Measurements from ENCODE around the gene TAP1. TPM values are rescaled to one million over a fixed set of nuclear protein-coding genes. Genes with fewer than 3 reads are reported as not detected.

The TAP1 gene
- total and polyA plus RNA-seq, 10 of the 15 experiments (the other 5 are each of a cell fraction or from before 2014, with no cell fraction given) = 33.4 to 249 (median 169) TPM

DNA sequence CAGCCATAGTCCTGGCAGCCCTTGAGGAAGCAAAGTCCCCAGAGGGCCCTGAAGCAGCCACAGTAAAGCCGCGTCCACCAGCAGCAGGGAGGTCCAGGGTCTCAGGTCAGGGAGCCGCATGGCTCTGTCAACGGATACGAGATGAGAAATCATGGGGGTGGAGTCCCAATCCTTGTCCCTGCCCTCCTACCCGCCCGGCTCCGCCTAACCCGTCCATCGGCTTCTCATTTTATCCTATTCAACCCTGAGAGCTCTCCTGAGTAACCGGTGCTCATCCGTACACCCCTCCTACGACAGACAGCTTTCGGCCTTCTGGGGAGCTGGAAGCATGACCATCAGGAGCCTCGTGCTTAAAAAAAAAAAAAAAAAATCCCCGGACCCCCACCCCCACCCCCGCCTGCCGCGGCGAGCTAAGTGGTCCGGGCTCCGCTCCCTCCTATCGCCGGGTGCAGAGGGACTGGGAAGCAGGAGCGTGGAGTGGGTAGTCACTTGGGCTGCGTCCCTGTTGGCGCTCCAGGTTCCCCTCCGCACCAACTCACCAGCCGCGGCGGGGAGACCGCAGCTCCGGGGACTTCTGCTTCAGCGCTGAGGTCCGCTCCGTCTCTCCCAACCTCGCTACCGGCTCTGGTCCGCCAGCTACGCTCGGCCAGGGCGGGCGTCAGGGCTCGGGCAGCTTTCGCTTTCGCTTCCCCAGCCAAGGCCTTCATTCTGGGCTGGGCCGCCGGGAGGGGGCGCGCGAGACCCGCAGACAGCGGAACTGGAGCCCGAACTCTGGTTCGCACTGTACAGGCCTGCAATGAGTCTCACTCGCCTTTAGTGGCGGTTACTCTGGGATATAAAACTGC is 15.2 kb downstream of the TAP1 start, which contains the start of gene TAP2 (continued):
- TF ChIP-seq, protein P1, sequence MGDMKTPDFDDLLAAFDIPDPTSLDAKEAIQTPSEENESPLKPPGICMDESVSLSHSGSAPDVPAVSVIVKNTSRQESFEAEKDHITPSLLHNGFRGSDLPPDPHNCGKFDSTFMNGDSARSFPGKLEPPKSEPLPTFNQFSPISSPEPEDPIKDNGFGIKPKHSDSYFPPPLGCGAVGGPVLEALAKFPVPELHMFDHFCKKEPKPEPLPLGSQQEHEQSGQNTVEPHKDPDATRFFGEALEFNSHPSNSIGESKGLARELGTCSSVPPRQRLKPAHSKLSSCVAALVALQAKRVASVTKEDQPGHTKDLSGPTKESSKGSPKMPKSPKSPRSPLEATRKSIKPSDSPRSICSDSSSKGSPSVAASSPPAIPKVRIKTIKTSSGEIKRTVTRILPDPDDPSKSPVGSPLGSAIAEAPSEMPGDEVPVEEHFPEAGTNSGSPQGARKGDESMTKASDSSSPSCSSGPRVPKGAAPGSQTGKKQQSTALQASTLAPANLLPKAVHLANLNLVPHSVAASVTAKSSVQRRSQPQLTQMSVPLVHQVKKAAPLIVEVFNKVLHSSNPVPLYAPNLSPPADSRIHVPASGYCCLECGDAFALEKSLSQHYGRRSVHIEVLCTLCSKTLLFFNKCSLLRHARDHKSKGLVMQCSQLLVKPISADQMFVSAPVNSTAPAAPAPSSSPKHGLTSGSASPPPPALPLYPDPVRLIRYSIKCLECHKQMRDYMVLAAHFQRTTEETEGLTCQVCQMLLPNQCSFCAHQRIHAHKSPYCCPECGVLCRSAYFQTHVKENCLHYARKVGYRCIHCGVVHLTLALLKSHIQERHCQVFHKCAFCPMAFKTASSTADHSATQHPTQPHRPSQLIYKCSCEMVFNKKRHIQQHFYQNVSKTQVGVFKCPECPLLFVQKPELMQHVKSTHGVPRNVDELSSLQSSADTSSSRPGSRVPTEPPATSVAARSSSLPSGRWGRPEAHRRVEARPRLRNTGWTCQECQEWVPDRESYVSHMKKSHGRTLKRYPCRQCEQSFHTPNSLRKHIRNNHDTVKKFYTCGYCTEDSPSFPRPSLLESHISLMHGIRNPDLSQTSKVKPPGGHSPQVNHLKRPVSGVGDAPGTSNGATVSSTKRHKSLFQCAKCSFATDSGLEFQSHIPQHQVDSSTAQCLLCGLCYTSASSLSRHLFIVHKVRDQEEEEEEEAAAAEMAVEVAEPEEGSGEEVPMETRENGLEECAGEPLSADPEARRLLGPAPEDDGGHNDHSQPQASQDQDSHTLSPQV (IDR thresholded peaks at IDR 0.05) = peak; percentile 78; the same call in 1 of the 2 replicates
- TF ChIP-seq KAT2A (conservative IDR thresholded peaks at IDR 0.05; ENCODE audit: control insufficient read depth, low read depth, low read length) (no peak), SREBF2 (IDR thresholded peaks at IDR 0.05; ENCODE audit: low read length) (no peak), RBBP5 (conservative IDR thresholded peaks at IDR 0.05) (0 out of 2 replicates have a peak, but pooled peaks have one; percentile 38)

DNA sequence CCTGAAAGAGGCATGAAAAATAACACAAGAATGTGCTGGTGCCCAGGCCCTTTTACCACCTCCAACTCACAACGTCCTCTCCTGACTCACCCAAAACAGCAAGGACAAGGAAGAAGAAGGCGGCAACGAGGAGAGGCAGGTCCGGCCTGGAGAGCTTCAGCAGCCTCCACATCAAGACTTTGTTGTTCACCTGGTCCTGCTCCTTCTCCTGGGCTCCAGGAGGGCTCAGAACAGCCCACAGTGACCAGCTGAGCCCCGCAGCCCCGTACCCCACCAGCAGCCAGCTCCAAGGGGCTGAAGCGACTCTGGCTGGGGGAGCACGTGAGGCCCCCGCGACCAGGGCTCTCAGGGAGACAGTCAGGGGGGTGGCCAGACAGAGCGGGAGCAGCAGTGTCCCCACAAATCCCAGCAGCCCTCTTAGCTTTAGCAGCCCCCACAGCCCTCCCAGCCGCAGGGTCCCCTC is 15.8 kb downstream of the TAP1 start:
- ChIA-PET SMC1A (ENCODE audit: uncharacterized antibody, unreplicated experiment) (interaction anchor here (0.7 to 6.8 kb wide), 15 partner anchors 9 to 424 kb away, joined by 3 to 226 read pairs (median 11); partner anchors contain the start of genes HLA-DMA, HLA-DOB, PSMB9 and TAP1), POLR2A (interaction anchor here (0.6 to 10.5 kb wide), 22 partner anchors 9 to 661 kb away, joined by 3 to 357 read pairs (median 4); partner anchors contain the start of genes HLA-DMA, HLA-DMB, HLA-DPB1 and PSMB9), RAD21 (ENCODE audit: unreplicated experiment) (interaction anchor here (0.7 to 10.5 kb wide), 27 partner anchors 10 to 376 kb away, joined by 3 to 269 read pairs (median 9); partner anchors contain the start of genes HLA-DMA, HLA-DMB, PSMB9 and TAP1), CTCF (interaction anchor here (0.8 to 10.7 kb wide), 42 partner anchors 11 to 592 kb away, joined by 3 to 311 read pairs (median 7); partner anchors contain the start of genes HLA-DMA, PSMB9 and TAP1)
- no peaks in the 10 kb centered on the region for H4K20me1 ChIP-seq (ENCODE audit: control insufficient read depth, insufficient read depth)
- no TSS peak for BruUV-seq (replicated peaks)
- DNase-seq (ENCODE audit: low read depth, low spot score) (no peak), ATAC-seq (no peak; the same call in 1 of the 3 replicates), FAIRE-seq (no peak)
- peaks cover 58% of the 10 kb centered on the region for H3K4me1 ChIP-seq (ENCODE audit: control insufficient read depth, insufficient read depth, low read length)
- peak overlapping the region; percentile 63 for H2AFZ ChIP-seq (ENCODE audit: control insufficient read depth, low read depth, low read length)
- 2% methylated on average over 12 of the region's 12 CpGs for WGBS (ENCODE audit: insufficient coverage, insufficient replicate concordance, low lambda C conversion rate, missing lambda C conversion rate)
- H3K79me2 ChIP-seq (ENCODE audit: control insufficient read depth, insufficient read depth, low read length) = peaks cover 49% of the 10 kb centered on the region
- in situ Hi-C loops (cut with MboI) = no loop called here
- H3K9me3 ChIP-seq (replicated peaks; ENCODE audit: control insufficient read depth, insufficient read depth, low read length) = no peaks in the 10 kb centered on the region; the same call in 2 of the 3 replicates
- H3K27me3 ChIP-seq (replicated peaks in 1 of 2; ENCODE audit: control insufficient read depth in 2 of 2, insufficient read depth in 2 of 2, low read length in 1 of 2) = no peaks in the 10 kb centered on the region
- H3K27ac ChIP-seq (ENCODE audit: control insufficient read depth, insufficient read depth) = peak overlapping the region; percentile 75
- H3K4me2 ChIP-seq (ENCODE audit: control insufficient read depth, insufficient read depth) = peak overlapping the region; percentile 72
- peak overlapping the region; percentile 87 for H3K9ac ChIP-seq (ENCODE audit: control insufficient read depth, insufficient read depth, low read length)
- intact Hi-C loops (cut with micrococcal nuclease; ENCODE audit: unreplicated experiment) = loop anchor here (1.0 to 2.0 kb wide), 4 partner anchors 16 to 147 kb away; partner anchors contain the start of gene TAP1
- H3K4me3 ChIP-seq = peak overlapping the region; percentile 95
- peaks cover 7 to 52% of the 10 kb centered on the region in 2 experiments for H3K36me3 ChIP-seq (ENCODE audit: control insufficient read depth in 2 of 2, insufficient read depth in 2 of 2, low read length in 1 of 2)
- peak; percentile 59; the same call in 1 of the 2 replicates for TF ChIP-seq LARP7 (IDR thresholded peaks at IDR 0.05)
- 0 out of 2 replicates have a peak, but pooled peaks have one; percentile 35 for TF ChIP-seq HDGF (IDR thresholded peaks at IDR 0.05)
- TF ChIP-seq CBFB (IDR thresholded peaks at IDR 0.05; ENCODE audit: low read depth) = no peak
- TF ChIP-seq, protein P2, sequence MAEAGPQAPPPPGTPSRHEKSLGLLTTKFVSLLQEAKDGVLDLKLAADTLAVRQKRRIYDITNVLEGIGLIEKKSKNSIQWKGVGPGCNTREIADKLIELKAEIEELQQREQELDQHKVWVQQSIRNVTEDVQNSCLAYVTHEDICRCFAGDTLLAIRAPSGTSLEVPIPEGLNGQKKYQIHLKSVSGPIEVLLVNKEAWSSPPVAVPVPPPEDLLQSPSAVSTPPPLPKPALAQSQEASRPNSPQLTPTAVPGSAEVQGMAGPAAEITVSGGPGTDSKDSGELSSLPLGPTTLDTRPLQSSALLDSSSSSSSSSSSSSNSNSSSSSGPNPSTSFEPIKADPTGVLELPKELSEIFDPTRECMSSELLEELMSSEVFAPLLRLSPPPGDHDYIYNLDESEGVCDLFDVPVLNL (IDR thresholded peaks at IDR 0.05; ENCODE audit: low read depth, low read length) = no peak
- no peak for TF ChIP-seq SPI1 (IDR thresholded peaks at IDR 0.05; ENCODE audit: borderline replicate concordance, insufficient read depth, low read depth, low read length)
- TF ChIP-seq NFXL1 (IDR thresholded peaks at IDR 0.05; ENCODE audit: borderline replicate concordance) = no peak
- peak in 1 of 2 experiments; percentile 77; a peak in 2 of 4 replicates for TF ChIP-seq BHLHE40 (IDR thresholded peaks at IDR 0.05; ENCODE audit: borderline replicate concordance in 1 of 2, low read depth in 2 of 2, low read length in 1 of 2)
- peak; percentile 10 for TF ChIP-seq DPF2 (IDR thresholded peaks at IDR 0.05)
- TF ChIP-seq HDAC6 (IDR thresholded peaks at IDR 0.05; ENCODE audit: unreplicated experiment) = no peak
- no peak for TF ChIP-seq EED (IDR thresholded peaks at IDR 0.05; ENCODE audit: low read depth)
- TF ChIP-seq POLR2AphosphoS2 (IDR thresholded peaks at IDR 0.05; ENCODE audit: low read depth, low read length) = 0 out of 2 replicates have a peak, but pooled peaks have one; percentile 9
- TF ChIP-seq GATAD2B (conservative IDR thresholded peaks at IDR 0.05; ENCODE audit: low read depth) = peak; percentile 27; the same call in 1 of the 2 replicates
